Measurements from ENCODE around the gene TNPO1.

DNA sequence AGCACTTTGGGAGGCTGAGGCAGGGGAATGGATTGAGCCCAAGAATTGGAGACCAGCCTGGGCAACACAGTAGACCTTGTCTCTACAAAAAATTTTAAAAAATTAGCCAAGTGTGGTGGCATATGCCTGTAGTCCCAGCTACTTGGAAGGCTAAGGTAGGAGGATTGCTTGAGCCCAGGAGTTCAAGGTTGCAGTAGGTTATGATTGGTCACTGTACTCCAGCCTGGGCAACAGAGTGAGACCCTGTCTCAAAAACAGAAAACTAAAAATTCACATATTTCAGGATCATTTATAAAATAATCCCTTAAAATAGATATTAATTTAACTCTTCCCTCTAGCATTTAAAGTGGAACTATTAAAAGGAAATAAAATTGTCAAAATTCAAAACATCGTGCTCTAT, 142.8 kb downstream of the TNPO1 start:
- TF ChIP-seq CTCF (IDR thresholded peaks at IDR 0.05) = no peak
- no peak for TF ChIP-seq EZH2phosphoT487 (IDR thresholded peaks at IDR 0.05)
